ENCODE results near the gene CASP5. TPM values are rescaled to one million over a fixed set of nuclear protein-coding genes. Genes with fewer than 3 reads are reported as not detected.
A peak's percentile ranks its signal among the peaks of the same experiment; 100 is the strongest.
"Not testable (repeated sequence)": the region's sequence is repeated elsewhere in the genome, so short reads cannot be mapped to it uniquely, and the experiment has no call there.

CASP5 gene
- total RNA-seq, 4 donors from 2014 or later: not detected

DNA sequence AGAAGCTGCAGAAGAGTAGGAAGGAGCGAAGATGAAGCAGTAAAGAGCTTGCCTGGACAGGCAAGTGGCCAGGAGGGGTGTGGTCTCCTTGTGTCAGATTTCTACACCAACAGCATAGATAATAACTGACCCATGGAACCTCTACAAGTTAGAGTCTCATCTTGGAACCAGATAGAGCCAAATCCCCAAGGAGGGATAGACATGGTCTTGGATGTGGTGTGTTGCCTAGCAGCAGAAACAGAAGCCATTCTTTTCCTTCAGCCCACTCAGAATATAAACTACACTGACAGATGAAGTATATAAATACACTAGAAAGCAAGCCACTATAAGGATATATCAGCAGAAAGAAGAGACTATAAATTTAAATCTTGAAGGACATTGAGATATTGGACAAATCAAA is 26.5 kb upstream of the CASP5 start:
- in situ Hi-C loops (cut with MboI; ENCODE audit: low sequenced_read_pairs in 4 of 4) (no loop called here), intact Hi-C loops (cut with DNase I; ENCODE audit: low total_unique reads) (no loop called here)
- ATAC-seq: no peak
- Histone ChIP-seq H3K27me3 (no peaks in the 10 kb centered on the region), H3K27ac (no peak overlapping the region), H3K4me3 (no peak overlapping the region), H3K9me3 (no peaks in the 10 kb centered on the region), H3K36me3 (no peaks in the 10 kb centered on the region), H3K4me1 (no peaks in the 10 kb centered on the region)
- no peak for DNase-seq
- TF ChIP-seq, protein P1, sequence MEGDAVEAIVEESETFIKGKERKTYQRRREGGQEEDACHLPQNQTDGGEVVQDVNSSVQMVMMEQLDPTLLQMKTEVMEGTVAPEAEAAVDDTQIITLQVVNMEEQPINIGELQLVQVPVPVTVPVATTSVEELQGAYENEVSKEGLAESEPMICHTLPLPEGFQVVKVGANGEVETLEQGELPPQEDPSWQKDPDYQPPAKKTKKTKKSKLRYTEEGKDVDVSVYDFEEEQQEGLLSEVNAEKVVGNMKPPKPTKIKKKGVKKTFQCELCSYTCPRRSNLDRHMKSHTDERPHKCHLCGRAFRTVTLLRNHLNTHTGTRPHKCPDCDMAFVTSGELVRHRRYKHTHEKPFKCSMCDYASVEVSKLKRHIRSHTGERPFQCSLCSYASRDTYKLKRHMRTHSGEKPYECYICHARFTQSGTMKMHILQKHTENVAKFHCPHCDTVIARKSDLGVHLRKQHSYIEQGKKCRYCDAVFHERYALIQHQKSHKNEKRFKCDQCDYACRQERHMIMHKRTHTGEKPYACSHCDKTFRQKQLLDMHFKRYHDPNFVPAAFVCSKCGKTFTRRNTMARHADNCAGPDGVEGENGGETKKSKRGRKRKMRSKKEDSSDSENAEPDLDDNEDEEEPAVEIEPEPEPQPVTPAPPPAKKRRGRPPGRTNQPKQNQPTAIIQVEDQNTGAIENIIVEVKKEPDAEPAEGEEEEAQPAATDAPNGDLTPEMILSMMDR (IDR thresholded peaks at IDR 0.05 in 4 of 5, conservative IDR thresholded peaks at IDR 0.05 in 1 of 5): no peak
- TF ChIP-seq POLR2A (IDR thresholded peaks at IDR 0.05): no peak

DNA sequence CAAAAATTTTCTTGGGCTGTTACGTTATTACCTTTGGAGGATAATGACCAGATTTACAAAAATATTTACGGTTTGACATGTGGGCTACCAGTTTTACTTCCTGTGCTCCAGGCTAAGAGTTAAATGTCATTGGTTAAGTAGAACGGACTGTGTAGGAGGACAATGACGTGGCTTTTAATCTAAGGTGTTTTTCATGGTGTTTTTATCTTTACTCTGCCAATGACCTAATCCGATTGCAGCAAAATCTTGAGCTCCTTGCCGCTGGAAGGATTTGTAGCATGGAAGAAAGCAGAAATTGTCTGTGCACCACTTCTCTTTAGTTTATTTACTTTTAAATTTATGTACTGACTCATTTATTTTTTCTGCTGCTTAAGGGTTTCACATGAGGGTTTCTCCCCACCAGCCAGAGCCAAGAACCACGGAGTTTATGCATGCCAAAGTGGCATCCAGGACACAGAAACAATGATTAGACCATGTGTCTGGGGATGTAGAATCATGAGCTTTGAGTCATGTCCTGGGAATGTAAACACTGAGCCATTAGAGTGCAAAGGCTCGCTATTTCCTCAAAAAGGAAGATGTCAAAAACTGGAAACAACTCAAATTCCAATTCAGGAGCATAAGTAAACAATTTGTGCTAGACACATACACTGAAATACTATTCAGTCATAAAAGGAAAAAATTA is 24.1 kb upstream of the CASP5 start:
- in situ Hi-C loops (cut with MboI; ENCODE audit: low sequenced_read_pairs in 4 of 4): no loop called here

DNA sequence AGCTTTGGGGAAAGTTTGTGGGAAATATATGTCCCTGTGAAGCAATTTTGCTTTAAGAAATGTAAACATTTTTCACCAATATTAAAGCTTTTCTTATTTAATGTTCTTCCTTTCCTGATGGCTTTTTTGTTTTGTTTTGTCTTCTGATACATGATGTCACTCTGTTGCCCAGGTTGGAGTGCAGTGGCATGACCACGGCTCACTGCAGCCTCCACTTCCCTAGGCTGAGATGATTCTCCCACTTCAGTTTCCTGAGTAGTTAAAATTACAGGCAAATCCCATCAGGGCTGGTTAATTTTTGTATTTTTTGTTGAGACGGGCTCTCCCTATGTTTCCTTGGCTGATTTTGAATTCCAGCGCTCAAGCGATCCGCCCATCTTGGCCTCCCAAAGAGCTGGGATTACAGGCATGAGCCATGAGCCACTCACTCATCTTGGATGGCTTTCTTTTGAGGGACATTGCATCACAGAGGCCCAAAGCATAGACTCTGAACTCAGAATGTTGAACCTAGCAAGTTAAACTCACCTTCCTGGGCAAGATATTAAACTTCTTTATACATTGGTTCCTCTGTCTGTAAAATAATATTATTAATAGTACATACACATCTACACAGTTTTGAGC is 22.8 kb upstream of the CASP5 start:
- TF ChIP-seq, protein P1 (IDR thresholded peaks at IDR 0.05 in 4 of 5, conservative IDR thresholded peaks at IDR 0.05 in 1 of 5): no peak
- no peak for TF ChIP-seq POLR2A (IDR thresholded peaks at IDR 0.05)
- intact Hi-C loops (cut with DNase I; ENCODE audit: low total_unique reads): no loop called here
- Histone ChIP-seq H3K27me3 (no peaks in the 10 kb centered on the region), H3K27ac (peak overlapping the region; percentile 26 to 68 (median 48)), H3K4me3 (peak overlapping the region; percentile 27 to 42 (median 37)), H3K36me3 (no peaks in the 10 kb centered on the region), H3K9me3 (no peaks in the 10 kb centered on the region), H3K4me1 (no peaks in the 10 kb centered on the region)
- in situ Hi-C loops (cut with MboI; ENCODE audit: low sequenced_read_pairs in 4 of 4): no loop called here
- no peak for DNase-seq
- no peak for ATAC-seq

More for the DNA sequence above, 24.1 kb upstream of the CASP5 start:
- Histone ChIP-seq H3K4me3 (no peak overlapping the region), H3K27me3 (no peaks in the 10 kb centered on the region), H3K27ac (no peak overlapping the region), H3K36me3 (no peaks in the 10 kb centered on the region), H3K4me1 (no peaks in the 10 kb centered on the region), H3K9me3 (no peaks in the 10 kb centered on the region)
- no peak for ATAC-seq
- intact Hi-C loops (cut with DNase I; ENCODE audit: low total_unique reads): no loop called here
- TF ChIP-seq, protein P1 (IDR thresholded peaks at IDR 0.05 in 4 of 5, conservative IDR thresholded peaks at IDR 0.05 in 1 of 5): no peak
- TF ChIP-seq POLR2A (IDR thresholded peaks at IDR 0.05): no peak
- no peak for DNase-seq

DNA sequence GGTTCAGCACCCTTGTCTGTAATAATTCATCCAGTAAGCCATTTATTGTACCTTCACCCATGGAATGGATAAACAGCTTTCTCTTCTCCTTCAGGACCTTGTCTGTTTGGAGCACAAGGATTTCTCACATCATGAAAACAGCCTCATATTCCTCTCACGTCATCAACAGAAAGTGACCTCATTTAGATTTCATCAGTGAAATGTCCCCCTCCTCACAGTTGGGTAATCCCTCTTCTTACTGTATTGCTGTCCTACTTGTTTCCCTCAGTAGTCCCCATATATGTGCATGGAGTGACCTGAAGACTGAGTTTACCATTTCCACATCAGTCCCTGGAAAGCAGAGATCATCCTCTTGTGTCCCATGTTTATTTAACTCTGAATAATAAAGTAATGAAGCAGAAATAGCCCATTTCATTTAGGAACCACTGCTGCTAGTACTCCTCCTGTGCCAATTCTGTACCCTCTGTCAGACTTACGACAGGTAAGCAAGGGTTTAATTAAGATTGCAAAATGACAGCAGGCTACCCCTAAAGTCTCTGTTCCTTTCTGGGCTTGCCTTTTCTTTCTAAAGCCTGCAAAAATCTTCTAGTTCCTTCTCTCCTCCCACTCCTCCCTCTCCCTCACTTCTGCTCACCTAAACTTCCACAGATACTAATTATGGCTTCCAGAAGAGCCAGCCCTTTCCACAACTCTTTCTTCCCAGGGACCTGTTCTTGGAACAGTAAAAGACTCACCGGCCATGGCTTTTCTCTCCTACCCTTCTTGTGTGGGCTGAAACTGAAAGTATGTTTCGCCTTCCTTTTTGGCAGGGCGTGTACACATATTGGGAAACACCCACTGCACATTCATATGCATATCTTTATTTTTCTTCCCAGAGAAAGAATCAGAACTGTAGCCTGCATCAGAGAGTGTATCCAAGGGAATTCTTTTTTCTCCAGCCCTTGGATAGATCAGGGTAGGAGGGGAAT is 21.9 kb upstream of the CASP5 start, which contains the start of gene CARD16:
Gene CARD16, minus strand, starts transcription at position 779 of the 968 bp plus-strand sequence. Its CDS starts 38 bp downstream, at position 741.
- peak within 1 kb of the TSS; percentile 26 to 68 (median 48) for H3K27ac ChIP-seq
- H3K4me1 ChIP-seq; intact Hi-C loops (cut with DNase I; ENCODE audit: low total_unique reads); in situ Hi-C loops (cut with MboI; ENCODE audit: low sequenced_read_pairs in 4 of 4); DNase-seq; H3K36me3 ChIP-seq; H3K9me3 ChIP-seq; H3K27me3 ChIP-seq: not testable (repeated sequence)
- peak within 1 kb of the TSS; percentile 27 to 42 (median 37) for H3K4me3 ChIP-seq
- TF ChIP-seq POLR2A (IDR thresholded peaks at IDR 0.05): peak in 1 of 2 donors; percentile 16
- peak in 1 of 2 donors; percentile 53 for ATAC-seq
